IMR-90 (cell line): ENCODE data around the gene RIPPLY3. TPM values are rescaled to one million over a fixed set of nuclear protein-coding genes. Genes with fewer than 3 reads are reported as not detected.

Experiments
- microRNA-seq, 2 experiments: library from miRNA; stranded (forward) in 1 of 2; unstranded in 1 of 2; fragments of 10-50 nt in 1 of 2; fragments of <30 nt in 1 of 2; gene quantifications in 1 of 2; microRNA quantifications in 1 of 2; one replicate each; pipeline versions ENCODE3 to v1.1.0; 2013 to 2020; ENCODE audit not compliant: insufficient read depth in 1 of 2, insufficient read length in 1 of 2, unreplicated experiment in 1 of 2
- polyA plus RNA-seq, 3 experiments: library from polyadenylated mRNA; depleted of rRNA; stranded (reverse); fragments of >200 nt; gene quantifications; 2 replicates each; pipeline ENCODE4 v1.2.3, GENCODE V29; 2012; ENCODE audit warnings: low replicate concordance in 1 of 3
- small RNA-seq, 5 experiments: library from RNA; depleted of rRNA; stranded (forward); fragments of <200 nt; gene quantifications; one replicate each; pipeline ENCODE3, GENCODE V24; 2012
- total RNA-seq: library from RNA; depleted of rRNA; stranded (reverse); fragments of >200 nt; gene quantifications from 2 replicates; pipeline ENCODE4 v1.2.3, GENCODE V29; 2012; rRNA removed

Gene RIPPLY3
- total and polyA plus RNA-seq, 2 of the 4 experiments (the other 2 are of a cell fraction), result 0.10 TPM; not detected in 1

Small RNAs within 50 kb of the gene (microRNA-seq; reads per million reads assigned to microRNA genes)
- gene RF00019 (ENCODE audit: insufficient read depth, insufficient read length), result not detected
- not detected for gene RNU6-696P (ENCODE audit: insufficient read depth, insufficient read length)

Small RNAs within 50 kb of the gene (small RNA-seq; reads per million reads assigned to genes)
- gene RF00019 (0 reads per million in 5 experiments), gene RNU6-696P (0 reads per million in 5 experiments)

Other genes starting within 250 kb of the RIPPLY3 start
- gene HLCS, start 40.0 kb upstream of the RIPPLY3 start, total RNA-seq, result 18.1 and 21.0 TPM in 2 replicates
- 8.6 and 10.6 TPM in 2 replicates for gene HLCS, start 40.0 kb upstream of the RIPPLY3 start, polyA plus RNA-seq (2012; rRNA removed)
- 4.1 and 5.6 TPM in 2 replicates for gene PIGP, start 66.4 kb downstream of the RIPPLY3 start, total RNA-seq
- gene PIGP, start 66.4 kb downstream of the RIPPLY3 start, polyA plus RNA-seq (2012; rRNA removed), result 11.0 and 15.4 TPM in 2 replicates
- 293 and 332 TPM in 2 replicates for gene TTC3, start 66.6 kb downstream of the RIPPLY3 start, total RNA-seq
- gene TTC3, start 66.6 kb downstream of the RIPPLY3 start, polyA plus RNA-seq (2012; rRNA removed), result 87.8 and 96.7 TPM in 2 replicates